HCT116 (cell line): ENCODE data around the gene KASH5. TPM values are rescaled to one million over a fixed set of nuclear protein-coding genes. Genes with fewer than 3 reads are reported as not detected.

Source experiments
- ATAC-seq: fragments of 200-7000 bp; cut with Tn5 transposase; 2 replicates; pipeline ENCODE4 v1.9.1; 2020; ENCODE audit warnings: mild to moderate bottlenecking, moderate library complexity
- BruUV-seq: library from RNA; stranded (reverse); fragments of 400-500 nt; replicated peaks from 2 replicates; lab custom pipeline; 2021; lab: Mats Ljungman, UMichigan
- CTCF ChIA-PET: fragments of 300-600 bp; sonication (Branson Sonifier 250); formaldehyde crosslinking; loops from one replicate; lab custom pipeline; 2021; ENCODE audit warnings: antibody characterized with exemption; lab: Charles Lee
- POLR2A ChIA-PET: fragments of 300-600, 350-600 bp; sonication (Branson Sonifier 250); formaldehyde crosslinking; loops from one replicate; lab custom pipeline; 2021; ENCODE audit warnings: antibody characterized with exemption; lab: Charles Lee
- RAD21 ChIA-PET, 2 experiments: fragments of 300-600 bp; sonication (Branson Sonifier 250); formaldehyde crosslinking; loops; one replicate each; lab custom pipeline; 2023; ENCODE audit warnings: low total read pairs in 2 of 2; ENCODE audit not compliant: uncharacterized antibody in 2 of 2, unreplicated experiment in 2 of 2, low non-redundant PET in 1 of 2; lab: Charles Lee
- DNase-seq: peaks from one replicate; pipeline ENCODE4 v3.0.0-alpha.2; 2010; ENCODE audit warnings: low read depth, low spot score
- H2AFZ ChIP-seq: fragments of 200-600 bp; shearing (Covaris generic), sonication (generic); 2 replicates; pipeline ENCODE4 v1.6.1; 2017; ENCODE audit warnings: low read depth, mixed run types, mixed read lengths, antibody characterized with exemption, low read length; ENCODE audit not compliant: poor library complexity, severe bottlenecking
- H3K27ac ChIP-seq: 2 replicates; pipeline ENCODE4 v1.5.1; 2012; ENCODE audit warnings: low read depth, low read length
- H3K27me3 ChIP-seq: fragments of 200-600 bp; sonication (generic); 2 replicates; pipeline ENCODE4 v1.6.1; 2016; ENCODE audit warnings: mixed run types, low read length, mixed read lengths; ENCODE audit not compliant: insufficient read depth
- H3K36me3 ChIP-seq, 2 experiments: fragments of 200-500 bp in 1 of 2; fragments of 200-600 bp in 1 of 2; sonication (Bioruptor generic) in 1 of 2; sonication (generic) in 1 of 2; 2 replicates each; pipeline versions ENCODE4 v1.5.1 to v1.6.1; 2014 to 2016; ENCODE audit warnings: low read length in 2 of 2, inconsistent platforms in 1 of 2, mixed read lengths in 1 of 2, mixed run types in 1 of 2; ENCODE audit not compliant: insufficient read depth in 2 of 2, control insufficient read depth in 1 of 2
- H3K4me1 ChIP-seq, 2 experiments: fragments of 200-600 bp in 1 of 2; sonication (generic) in 1 of 2; 2 replicates each; pipeline versions ENCODE4 v1.5.1 to v1.6.1; 2012 to 2017; ENCODE audit warnings: low read length in 2 of 2, inconsistent platforms in 1 of 2, mild to moderate bottlenecking in 1 of 2, mixed read lengths in 1 of 2, mixed run types in 1 of 2, moderate library complexity in 1 of 2; ENCODE audit not compliant: insufficient read depth in 2 of 2, control insufficient read depth in 1 of 2
- H3K4me2 ChIP-seq: fragments of 200-600 bp; sonication (generic); 2 replicates; pipeline ENCODE4 v1.6.1; 2017; ENCODE audit warnings: mixed run types, low read length, mixed read lengths
- H3K4me3 ChIP-seq, 2 experiments: fragments of 200-600 bp in 1 of 2; sonication (generic) in 1 of 2; replicated peaks in 1 of 2; 2 replicates each; pipeline ENCODE4 v1.5.1; 2011 to 2016; ENCODE audit warnings: low read length in 2 of 2, control low read depth in 1 of 2, low read depth in 1 of 2, mild to moderate bottlenecking in 1 of 2, mixed read lengths in 1 of 2, mixed run types in 1 of 2
- H3K79me2 ChIP-seq: fragments of 200-600 bp; sonication (generic); 2 replicates; pipeline ENCODE4 v1.6.1; 2017; ENCODE audit warnings: mild to moderate bottlenecking, mixed run types, low read length, moderate library complexity, mixed read lengths; ENCODE audit not compliant: insufficient read depth
- H3K9ac ChIP-seq: fragments of 200-600 bp; sonication (generic); 2 replicates; pipeline ENCODE4 v1.6.1; 2016; ENCODE audit warnings: low read length, mixed read lengths
- H3K9me2 ChIP-seq: fragments of 200-600 bp; sonication (generic), shearing (Covaris generic); 2 replicates; pipeline ENCODE4 v1.6.1; 2017; ENCODE audit warnings: mixed run types, mild to moderate bottlenecking, moderate library complexity; ENCODE audit not compliant: insufficient read depth
- H3K9me3 ChIP-seq, 2 experiments: fragments of 200-500 bp in 1 of 2; fragments of 200-600 bp in 1 of 2; sonication (Bioruptor generic) in 1 of 2; sonication (generic) in 1 of 2; 2 replicates each; pipeline ENCODE4 v1.6.1; 2014 to 2017; ENCODE audit warnings: low read length in 2 of 2, mixed read lengths in 2 of 2, inconsistent platforms in 1 of 2, low read depth in 1 of 2, mild to moderate bottlenecking in 1 of 2, mixed run types in 1 of 2, moderate library complexity in 1 of 2; ENCODE audit not compliant: control insufficient read depth in 1 of 2, insufficient read depth in 1 of 2
- H4K20me1 ChIP-seq: fragments of 200-600 bp; sonication (generic), shearing (Covaris generic); 2 replicates; pipeline ENCODE4 v1.6.1; 2017; ENCODE audit warnings: mixed run types, mild to moderate bottlenecking, moderate library complexity; ENCODE audit not compliant: insufficient read depth
- CBX3 ChIP-seq: IDR thresholded peaks from 2 replicates; pipeline ENCODE4 v1.6.1; 2012; ENCODE audit warnings: low read depth
- CEBPB ChIP-seq: IDR thresholded peaks from 2 replicates; pipeline ENCODE4 v1.6.1; 2012; ENCODE audit warnings: low read depth
- EGR1 ChIP-seq: IDR thresholded peaks from 2 replicates; pipeline ENCODE4 v1.6.1; 2012; ENCODE audit warnings: low read depth
- ELF1 ChIP-seq: IDR thresholded peaks from 2 replicates; pipeline ENCODE4 v1.6.1; 2012; ENCODE audit warnings: low read depth, borderline replicate concordance
- EZH2phosphoT487 ChIP-seq: fragments of 200-600 bp; IDR thresholded peaks from 2 replicates; pipeline ENCODE4 v1.6.1; 2018; ENCODE audit warnings: antibody characterized with exemption, borderline replicate concordance
- FOSL1 ChIP-seq: IDR thresholded peaks from 2 replicates; pipeline ENCODE4 v1.6.1; 2012; ENCODE audit warnings: low read depth
- JUND ChIP-seq: IDR thresholded peaks from 2 replicates; pipeline ENCODE4 v1.6.1; 2012
- MAX ChIP-seq: IDR thresholded peaks from 2 replicates; pipeline ENCODE4 v1.6.1; 2012
- POLR2A ChIP-seq: IDR thresholded peaks from 2 replicates; pipeline ENCODE4 v1.7.0; 2011; ENCODE audit warnings: borderline replicate concordance; ENCODE audit not compliant: insufficient read depth, insufficient read length; ENCODE audit errors: extremely low read depth
- POLR2AphosphoS5 ChIP-seq: IDR thresholded peaks from 2 replicates; pipeline ENCODE4 v1.6.1; 2011; ENCODE audit warnings: mild to moderate bottlenecking, low read depth, low read length, moderate library complexity
- RAD21 ChIP-seq: IDR thresholded peaks from 2 replicates; pipeline ENCODE4 v1.6.1; 2012; ENCODE audit warnings: low read depth, mild to moderate bottlenecking
- REST ChIP-seq: IDR thresholded peaks from 2 replicates; pipeline ENCODE4 v1.6.1; 2012; ENCODE audit warnings: low read depth
- SRF ChIP-seq: IDR thresholded peaks from 2 replicates; pipeline ENCODE4 v1.6.1; 2012; ENCODE audit warnings: low read depth
- YY1 ChIP-seq: IDR thresholded peaks from 2 replicates; pipeline ENCODE4 v1.6.1; 2011; ENCODE audit warnings: low read length, low read depth, moderate library complexity, mild to moderate bottlenecking; ENCODE audit not compliant: insufficient replicate concordance; ENCODE audit errors: extremely low read depth
- ZBTB33 ChIP-seq: IDR thresholded peaks from 2 replicates; pipeline ENCODE4 v1.6.1; 2011; ENCODE audit warnings: mild to moderate bottlenecking, low read length, moderate library complexity; ENCODE audit not compliant: insufficient replicate concordance; ENCODE audit errors: extremely low read depth
- ZFX ChIP-seq: fragments of 450-650 bp; IDR thresholded peaks from 2 replicates; pipeline ENCODE4 v1.6.1; 2017
- intact Hi-C: fragments of 100-400 bp; cut with micrococcal nuclease; formaldehyde crosslinking; loops from 2 replicates; pipeline ENCODE4 v1.10.0; 2022
- total RNA-seq: library from RNA; stranded (reverse); gene quantifications from one replicate; pipeline ENCODE4 v1.2.1, GENCODE V29; 2021; ENCODE audit not compliant: unreplicated experiment

Gene KASH5
- total RNA-seq, 1 experiment from 2014 or later: not detected

- ATAC-seq: no peak
- H3K27me3 ChIP-seq: no peaks in the 10 kb centered on the region
- ChIA-PET RAD21 (no interaction called here), POLR2A (no interaction called here), CTCF (interaction anchor here (1.0 kb wide), 1 partner anchor 49 kb away, joined by 4 read pairs; no protein-coding TSS in a partner anchor)
- H3K79me2 ChIP-seq: no peaks in the 10 kb centered on the region
- TF ChIP-seq EGR1: no peak
- no peak for TF ChIP-seq ZBTB33
- no peak for TF ChIP-seq ELF1
- no peak for TF ChIP-seq SRF
- no peak for TF ChIP-seq JUND
- TF ChIP-seq POLR2A: no peak
- no peak for TF ChIP-seq REST
- no peak for TF ChIP-seq MAX
- no peak for TF ChIP-seq YY1
- no peak for TF ChIP-seq POLR2AphosphoS5
- TF ChIP-seq EZH2phosphoT487: no peak
- no peak for TF ChIP-seq ZFX
- TF ChIP-seq CBX3: no peak
- no peak for TF ChIP-seq CEBPB
- TF ChIP-seq FOSL1: no peak
- no peak for TF ChIP-seq RAD21
- H3K9me3 ChIP-seq: no peaks in the 10 kb centered on the region
- BruUV-seq: no TSS peak
- H2AFZ ChIP-seq: no peak overlapping the region
- no peak overlapping the region for H3K9ac ChIP-seq
- H3K36me3 ChIP-seq: no peaks in the 10 kb centered on the region
- H4K20me1 ChIP-seq: no peaks in the 10 kb centered on the region
- no peak overlapping the region for H3K4me2 ChIP-seq
- no peak overlapping the region for H3K27ac ChIP-seq
- H3K9me2 ChIP-seq: no peaks in the 10 kb centered on the region
- H3K4me3 ChIP-seq: no peak overlapping the region
- no peak for DNase-seq
- peaks cover 3 to 10% of the 10 kb centered on the region in 2 experiments; a peak in 3 of 4 replicates for H3K4me1 ChIP-seq
- intact Hi-C loops: no loop called here
These were observed 5.8 kb downstream of the KASH5 start for GRCh38 chr19:49393881-49394280.
